Skeletal muscle satellite cell (primary cell): Measurements from ENCODE around the gene PUM1.

Source experiments
- H3K27me3 ChIP-seq: 2 replicates; pipeline ENCODE4 v1.7.0; 2013; ENCODE audit warnings: low read length; ENCODE audit not compliant: control insufficient read depth, insufficient read depth
- H3K36me3 ChIP-seq: 2 replicates; pipeline ENCODE4 v1.7.0; 2013; ENCODE audit warnings: mild to moderate bottlenecking, control low read depth, low read length; ENCODE audit not compliant: insufficient read depth
- H3K4me1 ChIP-seq: 2 replicates; pipeline ENCODE4 v1.7.0; 2013; ENCODE audit warnings: low read length; ENCODE audit not compliant: control insufficient read depth, insufficient read depth
- H3K4me2 ChIP-seq: 2 replicates; pipeline ENCODE4 v1.7.0; 2013; ENCODE audit warnings: mild to moderate bottlenecking, low read length
- H3K4me3 ChIP-seq: 2 replicates; pipeline ENCODE4 v1.7.0; 2013; ENCODE audit warnings: low read length
- H3K9ac ChIP-seq: 2 replicates; pipeline ENCODE4 v1.7.0; 2013; ENCODE audit warnings: mild to moderate bottlenecking, low read depth, low read length, moderate library complexity
- H3K9me3 ChIP-seq: replicated peaks from 2 replicates; pipeline ENCODE4 v1.7.0; 2013; ENCODE audit warnings: mild to moderate bottlenecking, control low read depth, low read length

The PUM1 gene

GRCh38 chr1:30905916-30906620 is 159.4 kb downstream of the PUM1 start:
- H3K36me3 ChIP-seq: peaks cover 3% of the 10 kb centered on the region
- H3K4me3 ChIP-seq: no peak overlapping the region
- no peak overlapping the region for H3K4me2 ChIP-seq
- no peaks in the 10 kb centered on the region for H3K9me3 ChIP-seq
- no peaks in the 10 kb centered on the region for H3K27me3 ChIP-seq
- peaks cover 44% of the 10 kb centered on the region for H3K4me1 ChIP-seq
- no peak overlapping the region for H3K9ac ChIP-seq

GRCh38 chr1:30905403-30905802 is 160.1 kb downstream of the PUM1 start:
- Histone ChIP-seq H3K36me3 (peaks cover 3% of the 10 kb centered on the region), H3K27me3 (no peaks in the 10 kb centered on the region), H3K4me3 (no peak overlapping the region), H3K9me3 (no peaks in the 10 kb centered on the region), H3K4me1 (peaks cover 37% of the 10 kb centered on the region), H3K4me2 (no peak overlapping the region), H3K9ac (no peak overlapping the region)

- no peaks in the 10 kb centered on the region for H3K27me3 ChIP-seq
- no peak overlapping the region for H3K4me3 ChIP-seq
- no peaks in the 10 kb centered on the region for H3K9me3 ChIP-seq
- peaks cover 35% of the 10 kb centered on the region for H3K4me1 ChIP-seq
- H3K36me3 ChIP-seq: peaks cover 3% of the 10 kb centered on the region
- H3K9ac ChIP-seq: no peak overlapping the region
- H3K4me2 ChIP-seq: no peak overlapping the region
These were observed 160.6 kb downstream of the PUM1 start for GRCh38 chr1:30904962-30905335.

GRCh38 chr1:30904191-30904961 is 161.1 kb downstream of the PUM1 start:
- H3K27me3 ChIP-seq: no peaks in the 10 kb centered on the region
- peaks cover 3% of the 10 kb centered on the region for H3K36me3 ChIP-seq
- H3K4me2 ChIP-seq: no peak overlapping the region
- H3K9me3 ChIP-seq: no peaks in the 10 kb centered on the region
- H3K4me1 ChIP-seq: peaks cover 29% of the 10 kb centered on the region
- H3K4me3 ChIP-seq: no peak overlapping the region
- no peak overlapping the region for H3K9ac ChIP-seq

GRCh38 chr1:30903343-30904034 is 162.0 kb downstream of the PUM1 start:
- H3K9ac ChIP-seq: no peak overlapping the region

GRCh38 chr1:30902593-30903290 is 162.8 kb downstream of the PUM1 start:
- H3K27me3 ChIP-seq: no peaks in the 10 kb centered on the region
- H3K36me3 ChIP-seq: peaks cover 3% of the 10 kb centered on the region
- H3K4me2 ChIP-seq: no peak overlapping the region
- no peaks in the 10 kb centered on the region for H3K9me3 ChIP-seq
- no peak overlapping the region for H3K9ac ChIP-seq
- H3K4me1 ChIP-seq: peaks cover 21% of the 10 kb centered on the region
- H3K4me3 ChIP-seq: no peak overlapping the region

More at GRCh38 chr1:30903343-30904034, 162.0 kb downstream of the PUM1 start:
- peaks cover 23% of the 10 kb centered on the region for H3K4me1 ChIP-seq
- H3K9me3 ChIP-seq: no peaks in the 10 kb centered on the region
- H3K4me3 ChIP-seq: no peak overlapping the region
- H3K4me2 ChIP-seq: no peak overlapping the region
- H3K36me3 ChIP-seq: peaks cover 3% of the 10 kb centered on the region
- H3K27me3 ChIP-seq: no peaks in the 10 kb centered on the region

GRCh38 chr1:30901798-30902581 is 163.5 kb downstream of the PUM1 start:
- Histone ChIP-seq H3K9ac (no peak overlapping the region), H3K27me3 (no peaks in the 10 kb centered on the region), H3K36me3 (peaks cover 3% of the 10 kb centered on the region), H3K9me3 (no peaks in the 10 kb centered on the region), H3K4me2 (no peak overlapping the region), H3K4me3 (no peak overlapping the region), H3K4me1 (peaks cover 14% of the 10 kb centered on the region)

GRCh38 chr1:30900931-30901560 is 164.5 kb downstream of the PUM1 start:
- Histone ChIP-seq H3K4me1 (peaks cover 12% of the 10 kb centered on the region), H3K9me3 (no peaks in the 10 kb centered on the region), H3K9ac (no peak overlapping the region), H3K4me2 (no peak overlapping the region), H3K27me3 (no peaks in the 10 kb centered on the region), H3K4me3 (no peak overlapping the region), H3K36me3 (peaks cover 3% of the 10 kb centered on the region)

- H3K9ac ChIP-seq: no peak overlapping the region
- H3K36me3 ChIP-seq: peaks cover 3% of the 10 kb centered on the region
- H3K9me3 ChIP-seq: no peaks in the 10 kb centered on the region
- H3K4me2 ChIP-seq: no peak overlapping the region
- peaks cover 10% of the 10 kb centered on the region for H3K4me1 ChIP-seq
- H3K4me3 ChIP-seq: no peak overlapping the region
- no peaks in the 10 kb centered on the region for H3K27me3 ChIP-seq
These were observed 165.0 kb downstream of the PUM1 start for GRCh38 chr1:30900486-30900885.

GRCh38 chr1:30899577-30900389 is 165.7 kb downstream of the PUM1 start:
- Histone ChIP-seq H3K9ac (no peak overlapping the region), H3K4me2 (no peak overlapping the region), H3K4me1 (peaks cover 10% of the 10 kb centered on the region), H3K4me3 (no peak overlapping the region), H3K36me3 (peaks cover 3% of the 10 kb centered on the region), H3K27me3 (no peaks in the 10 kb centered on the region), H3K9me3 (no peaks in the 10 kb centered on the region)
